ENCODE data around the gene WHRN. TPM values are rescaled to one million over a fixed set of nuclear protein-coding genes. Genes with fewer than 3 reads are reported as not detected.

Gene WHRN
- total RNA-seq, 2 experiments from 2014 or later = 0.19 to 2.1 TPM

DNA sequence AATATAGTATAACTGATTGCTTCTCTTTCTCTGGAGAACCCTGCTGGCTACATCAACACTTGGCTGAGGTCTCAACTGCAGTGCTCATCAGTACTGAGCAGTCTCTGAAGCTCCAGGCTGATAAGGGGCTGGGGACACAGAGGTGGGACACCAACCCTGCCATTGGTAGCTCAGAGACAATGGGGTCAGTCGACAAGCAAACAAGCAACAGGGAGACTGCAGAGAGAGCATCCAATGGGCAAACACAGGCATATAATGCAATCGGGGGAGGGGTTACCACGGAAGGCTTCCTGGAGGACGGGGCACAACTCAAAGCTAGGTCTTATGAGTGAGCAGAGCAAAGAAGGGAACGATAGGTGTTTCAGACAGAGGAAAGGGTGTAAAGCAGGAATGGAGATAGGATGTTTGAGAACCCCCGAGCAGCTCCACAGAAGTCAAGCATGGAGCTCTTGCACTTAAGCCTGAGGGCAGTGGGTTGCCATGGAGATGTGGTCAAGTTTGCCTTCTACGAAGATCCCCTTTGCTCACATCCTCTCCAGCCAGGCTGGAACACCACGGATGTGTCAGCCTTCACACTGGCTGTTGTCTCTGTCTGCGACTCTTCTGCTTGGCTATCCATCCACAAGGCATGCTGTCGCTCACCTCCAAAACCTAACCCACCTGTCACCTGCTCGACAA lies 96.0 kb downstream of the WHRN start:
- ChIA-PET CTCF (ENCODE audit: unreplicated experiment) (no interaction called here), POLR2A (interaction anchor here (0.7 to 1.1 kb wide), 2 partner anchors 100 to 250 kb away, joined by 3 to 4 read pairs; no protein-coding TSS in a partner anchor)

DNA sequence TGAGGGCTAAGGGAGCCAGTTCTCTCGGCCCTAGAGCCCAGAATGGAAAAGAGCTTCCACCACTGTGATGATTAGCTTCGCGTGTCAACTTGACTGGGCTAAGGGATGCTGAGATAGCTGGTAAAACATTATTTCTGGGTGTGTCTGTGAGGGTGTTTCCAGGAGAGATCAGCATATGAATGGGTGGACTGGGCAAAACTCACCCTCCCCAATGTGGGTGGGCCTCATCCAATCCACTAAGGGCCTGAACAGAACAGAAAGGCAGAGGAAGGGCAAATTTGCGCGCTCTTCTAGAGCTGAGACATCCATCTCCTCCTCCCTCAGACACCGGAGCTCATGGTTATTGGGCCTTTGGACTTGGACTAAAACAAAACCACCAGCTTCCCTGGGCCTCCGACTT lies 96.6 kb downstream of the WHRN start:
- Histone ChIP-seq H3K9me2 (ENCODE audit: insufficient read depth, low read length) (no peaks in the 10 kb centered on the region), H3K4me3 (ENCODE audit: low read depth, low read length, poor library complexity, severe bottlenecking) (no peak overlapping the region), H3K9me3 (ENCODE audit: low read length) (no peaks in the 10 kb centered on the region), H3K4me2 (ENCODE audit: low read length) (no peak overlapping the region), H3K36me3 (ENCODE audit: insufficient read depth, low read length) (no peaks in the 10 kb centered on the region), H2AFZ (ENCODE audit: low read length) (no peak overlapping the region), H4K20me1 (ENCODE audit: insufficient read depth, low read length) (no peaks in the 10 kb centered on the region), H3K79me2 (ENCODE audit: insufficient read depth, low read depth, low read length) (no peaks in the 10 kb centered on the region), H3K4me1 (ENCODE audit: insufficient read depth, low read length, poor library complexity, severe bottlenecking) (no peaks in the 10 kb centered on the region), H3K27ac (ENCODE audit: low read depth, low read length, poor library complexity, severe bottlenecking) (no peak overlapping the region)
- no peak for DNase-seq (ENCODE audit: low spot score)
- TF ChIP-seq, protein P1, sequence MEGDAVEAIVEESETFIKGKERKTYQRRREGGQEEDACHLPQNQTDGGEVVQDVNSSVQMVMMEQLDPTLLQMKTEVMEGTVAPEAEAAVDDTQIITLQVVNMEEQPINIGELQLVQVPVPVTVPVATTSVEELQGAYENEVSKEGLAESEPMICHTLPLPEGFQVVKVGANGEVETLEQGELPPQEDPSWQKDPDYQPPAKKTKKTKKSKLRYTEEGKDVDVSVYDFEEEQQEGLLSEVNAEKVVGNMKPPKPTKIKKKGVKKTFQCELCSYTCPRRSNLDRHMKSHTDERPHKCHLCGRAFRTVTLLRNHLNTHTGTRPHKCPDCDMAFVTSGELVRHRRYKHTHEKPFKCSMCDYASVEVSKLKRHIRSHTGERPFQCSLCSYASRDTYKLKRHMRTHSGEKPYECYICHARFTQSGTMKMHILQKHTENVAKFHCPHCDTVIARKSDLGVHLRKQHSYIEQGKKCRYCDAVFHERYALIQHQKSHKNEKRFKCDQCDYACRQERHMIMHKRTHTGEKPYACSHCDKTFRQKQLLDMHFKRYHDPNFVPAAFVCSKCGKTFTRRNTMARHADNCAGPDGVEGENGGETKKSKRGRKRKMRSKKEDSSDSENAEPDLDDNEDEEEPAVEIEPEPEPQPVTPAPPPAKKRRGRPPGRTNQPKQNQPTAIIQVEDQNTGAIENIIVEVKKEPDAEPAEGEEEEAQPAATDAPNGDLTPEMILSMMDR (conservative IDR thresholded peaks at IDR 0.05; ENCODE audit: low read length) = no peak
- TF ChIP-seq EZH2phosphoT487 (IDR thresholded peaks at IDR 0.05; ENCODE audit: borderline replicate concordance, low read depth, low read length) = no peak
- intact Hi-C loops (cut with micrococcal nuclease; ENCODE audit: unreplicated experiment) = loop anchor here (5.0 kb wide), 2 partner anchors 79 to 329 kb away; no protein-coding TSS in a partner anchor
- POLR2A ChIA-PET = interaction anchor here (0.7 to 1.1 kb wide), 2 partner anchors 100 to 250 kb away, joined by 3 to 4 read pairs; no protein-coding TSS in a partner anchor
- CTCF ChIA-PET (ENCODE audit: unreplicated experiment) = interaction anchor here (0.9 kb wide), 1 partner anchor 98 kb away, joined by 3 read pairs; no protein-coding TSS in a partner anchor
- BruUV-seq (replicated peaks) = no TSS peak

More for the DNA sequence above, 96.0 kb downstream of the WHRN start:
- H3K36me3 ChIP-seq (ENCODE audit: insufficient read depth, low read length) = no peaks in the 10 kb centered on the region
- no peaks in the 10 kb centered on the region for H4K20me1 ChIP-seq (ENCODE audit: insufficient read depth, low read length)
- H3K4me3 ChIP-seq (ENCODE audit: low read depth, low read length, poor library complexity, severe bottlenecking) = no peak overlapping the region
- no peak overlapping the region for H2AFZ ChIP-seq (ENCODE audit: low read length)
- TF ChIP-seq, protein P1 (conservative IDR thresholded peaks at IDR 0.05; ENCODE audit: low read length) = no peak
- no peak for TF ChIP-seq EZH2phosphoT487 (IDR thresholded peaks at IDR 0.05; ENCODE audit: borderline replicate concordance, low read depth, low read length)
- H3K9me2 ChIP-seq (ENCODE audit: insufficient read depth, low read length) = no peaks in the 10 kb centered on the region
- no peak for DNase-seq (ENCODE audit: low spot score)
- intact Hi-C loops (cut with micrococcal nuclease; ENCODE audit: unreplicated experiment) = loop anchor here (5.0 kb wide), 2 partner anchors 78 to 328 kb away; no protein-coding TSS in a partner anchor
- no peaks in the 10 kb centered on the region for H3K9me3 ChIP-seq (ENCODE audit: low read length)
- H3K27ac ChIP-seq (ENCODE audit: low read depth, low read length, poor library complexity, severe bottlenecking) = no peak overlapping the region
- no peaks in the 10 kb centered on the region for H3K79me2 ChIP-seq (ENCODE audit: insufficient read depth, low read depth, low read length)
- no peak overlapping the region for H3K4me2 ChIP-seq (ENCODE audit: low read length)
- no TSS peak for BruUV-seq (replicated peaks)
- H3K4me1 ChIP-seq (ENCODE audit: insufficient read depth, low read length, poor library complexity, severe bottlenecking) = no peaks in the 10 kb centered on the region

DNA sequence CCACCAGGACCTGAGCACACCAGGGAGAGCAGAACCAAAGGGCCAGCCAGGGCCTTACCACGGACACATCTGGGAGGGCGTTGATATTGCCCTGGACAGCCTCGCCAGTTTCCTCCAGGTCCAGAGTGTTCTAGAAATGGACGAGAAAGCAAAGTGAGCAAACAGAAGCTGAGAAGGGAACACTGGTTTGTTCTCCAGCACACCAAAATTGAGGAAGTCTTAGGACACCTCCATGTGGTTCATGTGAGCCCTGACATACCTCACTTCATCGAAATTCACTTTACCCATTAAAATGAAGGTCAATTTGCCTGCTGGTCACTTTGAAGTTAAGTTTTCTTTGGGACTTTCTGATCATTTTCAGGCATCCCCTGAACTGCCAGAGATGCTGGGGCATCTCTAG lies 97.4 kb downstream of the WHRN start:
- intact Hi-C loops (cut with micrococcal nuclease; ENCODE audit: unreplicated experiment) = loop anchor here (5.0 kb wide), 2 partner anchors 79 to 329 kb away; no protein-coding TSS in a partner anchor
- H3K4me2 ChIP-seq (ENCODE audit: low read length) = no peak overlapping the region
- DNase-seq (ENCODE audit: low spot score) = no peak
- no peaks in the 10 kb centered on the region for H4K20me1 ChIP-seq (ENCODE audit: insufficient read depth, low read length)
- no peak overlapping the region for H3K27ac ChIP-seq (ENCODE audit: low read depth, low read length, poor library complexity, severe bottlenecking)
- TF ChIP-seq EZH2phosphoT487 (IDR thresholded peaks at IDR 0.05; ENCODE audit: borderline replicate concordance, low read depth, low read length) = no peak
- TF ChIP-seq, protein P1 (conservative IDR thresholded peaks at IDR 0.05; ENCODE audit: low read length) = no peak
- H2AFZ ChIP-seq (ENCODE audit: low read length) = no peak overlapping the region
- H3K9me3 ChIP-seq (ENCODE audit: low read length) = no peaks in the 10 kb centered on the region
- POLR2A ChIA-PET = interaction anchor here (0.6 kb wide), 1 partner anchor 474 kb away, joined by 4 read pairs; no protein-coding TSS in a partner anchor
- CTCF ChIA-PET (ENCODE audit: unreplicated experiment) = interaction anchor here (0.9 kb wide), 1 partner anchor 99 kb away, joined by 3 read pairs; no protein-coding TSS in a partner anchor
- H3K4me1 ChIP-seq (ENCODE audit: insufficient read depth, low read length, poor library complexity, severe bottlenecking) = no peaks in the 10 kb centered on the region
- no peak overlapping the region for H3K4me3 ChIP-seq (ENCODE audit: low read depth, low read length, poor library complexity, severe bottlenecking)
- H3K36me3 ChIP-seq (ENCODE audit: insufficient read depth, low read length) = no peaks in the 10 kb centered on the region
- no TSS peak for BruUV-seq (replicated peaks)
- H3K9me2 ChIP-seq (ENCODE audit: insufficient read depth, low read length) = no peaks in the 10 kb centered on the region
- H3K79me2 ChIP-seq (ENCODE audit: insufficient read depth, low read depth, low read length) = no peaks in the 10 kb centered on the region

All from OCI-LY7 (cell line).